ENCODE results near the gene SLC26A11. TPM values are rescaled to one million over a fixed set of nuclear protein-coding genes. Genes with fewer than 3 reads are reported as not detected.

SLC26A11 gene
- total RNA-seq (24.5 TPM), polyA plus RNA-seq (ENCODE audit: insufficient read depth, low read depth, low replicate concordance) (11.3 TPM)
- long read RNA-seq, donor 1, transcript SLC26A11-201 (18 exons, 2,885 nt), result major isoform, 5 of 5 reads
- long read RNA-seq, donor 1, partial matches to known transcripts, result 0 of 5 reads
- long read RNA-seq, donor 1, other reads (novel, unspliced or antisense), result 0 of 5 reads
- long read RNA-seq, donor 2, partial matches to known transcripts, result 0 of 3 reads
- long read RNA-seq, donor 2, other reads (novel, unspliced or antisense), result 0 of 3 reads
- long read RNA-seq, donor 3, transcript SLC26A11-201 (18 exons, 2,885 nt), result major isoform, 5 of 6 reads
- long read RNA-seq, donor 3, partial matches to known transcripts, result 0 of 6 reads
- long read RNA-seq, donor 3, other reads (novel, unspliced or antisense), result 0 of 6 reads
- long read RNA-seq, donor 4, transcript SLC26A11-201 (18 exons, 2,885 nt), result major isoform, 5 of 7 reads
- long read RNA-seq, donor 4, partial matches to known transcripts, result 0 of 7 reads
- long read RNA-seq, donor 4, other reads (novel, unspliced or antisense), result 0 of 7 reads
- long read RNA-seq, donor 5, result 0 reads
- long read RNA-seq, donor 6, partial matches to known transcripts, result 0 of 3 reads
- long read RNA-seq, donor 6, other reads (novel, unspliced or antisense), result 0 of 3 reads
- long read RNA-seq, donor 7, partial matches to known transcripts, result 9 of 24 reads
- long read RNA-seq, donor 7, other reads (novel, unspliced or antisense), result 11 of 24 reads
- long read RNA-seq, donor 8, result 0 reads
- long read RNA-seq, donor 9, transcript SLC26A11-201 (18 exons, 2,885 nt), result major isoform, 5 of 5 reads
- long read RNA-seq, donor 9, partial matches to known transcripts, result 0 of 5 reads
- long read RNA-seq, donor 9, other reads (novel, unspliced or antisense), result 0 of 5 reads
- long read RNA-seq, donor 10, partial matches to known transcripts, result 0 of 1 reads
- long read RNA-seq, donor 10, other reads (novel, unspliced or antisense), result 0 of 1 reads

DNA sequence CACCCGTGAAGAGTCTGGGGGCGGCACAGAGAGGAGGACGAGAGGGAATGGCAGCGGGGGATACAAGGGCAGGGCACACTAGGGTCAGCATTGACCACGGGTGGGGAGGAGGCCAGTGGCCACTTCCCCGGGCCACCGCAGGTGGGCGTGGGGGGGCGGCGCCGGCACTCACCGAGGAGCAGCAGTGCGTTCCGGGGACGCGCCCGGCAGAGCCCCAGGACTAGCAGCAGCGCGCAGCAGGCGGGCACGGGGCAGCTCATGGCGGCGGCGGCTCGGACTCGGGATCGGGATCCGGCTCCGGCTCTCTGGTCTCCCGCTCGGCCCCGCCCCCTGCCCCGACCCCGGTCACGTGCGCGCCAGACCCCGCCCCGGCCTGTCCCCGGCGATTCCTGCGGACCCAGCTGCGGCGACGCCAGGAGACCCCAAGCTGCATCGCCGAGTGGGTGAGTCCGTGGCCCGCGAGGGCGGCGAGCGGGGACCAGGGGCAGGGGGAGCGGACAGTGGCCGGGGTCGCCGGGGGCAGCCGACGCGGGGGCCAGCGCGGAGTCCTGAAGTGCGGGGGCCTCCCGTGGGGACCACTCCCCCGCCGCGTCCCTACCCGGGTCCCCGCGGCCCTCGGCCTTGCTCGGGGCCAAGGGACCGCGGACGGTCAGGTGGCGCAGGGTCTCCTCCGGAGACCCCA is at the start of gene SLC26A11, which contains the start of gene SGSH:
Gene SLC26A11, plus strand, starts transcription at position 374 of the 682 bp plus-strand sequence. CDS start 1,134 bp downstream, outside the sequence.
Gene SGSH, minus strand, starts transcription at position 280 of the 682 bp plus-strand sequence. Its CDS starts 20 bp downstream, at position 260.
- Histone ChIP-seq H3K4me3 (ENCODE audit: low read length in 3 of 3) (peak within 1 kb of the TSS; percentile 50 to 77 (median 70)), H3K9me3 (ENCODE audit: control insufficient read depth in 2 of 3, insufficient read depth in 1 of 3, low read length in 3 of 3) (no peaks in the 10 kb centered on the region), H3K4me1 (ENCODE audit: control insufficient read depth in 2 of 3, insufficient read depth in 2 of 3, low read depth in 1 of 3, low read length in 3 of 3) (peaks cover 0 to 14% (median 3%) of the 10 kb centered on the region in 3 donors), H3K27ac (ENCODE audit: low read depth in 2 of 2, low read length in 2 of 2) (peak within 1 kb of the TSS; percentile 85 to 93), H3K9ac (ENCODE audit: low read length in 3 of 3) (peak within 1 kb of the TSS; percentile 39 to 91 (median 77)), H3K27me3 (ENCODE audit: control insufficient read depth, insufficient read depth, low read length) (no peaks in the 10 kb centered on the region), H3K36me3 (ENCODE audit: control insufficient read depth in 2 of 3, insufficient read depth in 3 of 3, low read length in 3 of 3) (peaks cover 0 to 7% (median 3%) of the 10 kb centered on the region in 3 donors)
- TF ChIP-seq, protein P1, sequence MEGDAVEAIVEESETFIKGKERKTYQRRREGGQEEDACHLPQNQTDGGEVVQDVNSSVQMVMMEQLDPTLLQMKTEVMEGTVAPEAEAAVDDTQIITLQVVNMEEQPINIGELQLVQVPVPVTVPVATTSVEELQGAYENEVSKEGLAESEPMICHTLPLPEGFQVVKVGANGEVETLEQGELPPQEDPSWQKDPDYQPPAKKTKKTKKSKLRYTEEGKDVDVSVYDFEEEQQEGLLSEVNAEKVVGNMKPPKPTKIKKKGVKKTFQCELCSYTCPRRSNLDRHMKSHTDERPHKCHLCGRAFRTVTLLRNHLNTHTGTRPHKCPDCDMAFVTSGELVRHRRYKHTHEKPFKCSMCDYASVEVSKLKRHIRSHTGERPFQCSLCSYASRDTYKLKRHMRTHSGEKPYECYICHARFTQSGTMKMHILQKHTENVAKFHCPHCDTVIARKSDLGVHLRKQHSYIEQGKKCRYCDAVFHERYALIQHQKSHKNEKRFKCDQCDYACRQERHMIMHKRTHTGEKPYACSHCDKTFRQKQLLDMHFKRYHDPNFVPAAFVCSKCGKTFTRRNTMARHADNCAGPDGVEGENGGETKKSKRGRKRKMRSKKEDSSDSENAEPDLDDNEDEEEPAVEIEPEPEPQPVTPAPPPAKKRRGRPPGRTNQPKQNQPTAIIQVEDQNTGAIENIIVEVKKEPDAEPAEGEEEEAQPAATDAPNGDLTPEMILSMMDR (IDR thresholded peaks at IDR 0.05; ENCODE audit: borderline replicate concordance, extremely low read depth, insufficient read depth), result no peak
- FAIRE-seq (no peak), DNase-seq (peak; percentile 84 to 94 (median 89))
- intact Hi-C loops (cut with DNase I), result no loop called here

DNA sequence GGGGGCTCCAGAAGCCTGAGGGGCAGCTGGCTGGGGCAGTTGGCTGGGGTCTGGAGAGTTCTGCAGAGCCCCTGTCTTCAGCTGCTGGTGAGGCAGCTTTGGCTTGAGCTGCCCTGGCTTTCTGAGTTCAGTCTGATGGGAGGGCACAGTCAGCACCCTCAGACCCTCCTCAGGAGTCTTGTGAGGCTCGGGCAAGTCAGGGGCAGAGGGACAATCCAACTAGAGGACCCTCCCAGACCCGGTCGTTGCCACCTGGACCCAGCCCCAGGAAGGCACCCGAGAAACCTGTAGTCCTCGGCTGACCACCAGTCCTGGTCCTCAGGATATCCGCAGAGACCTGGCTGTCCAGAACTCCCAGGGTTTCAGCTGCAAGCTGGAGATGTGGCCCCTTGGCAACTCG is 48.5 kb upstream of the SLC26A11 start:
- no peaks in the 10 kb centered on the region for H3K9me3 ChIP-seq (ENCODE audit: control insufficient read depth in 2 of 3, insufficient read depth in 1 of 3, low read length in 3 of 3)
- H3K4me3 ChIP-seq (ENCODE audit: low read length in 3 of 3), result no peak overlapping the region
- DNase-seq (peak in 1 of 5 donors; percentile 32), FAIRE-seq (no peak)
- no peaks in the 10 kb centered on the region for H3K4me1 ChIP-seq (ENCODE audit: control insufficient read depth in 2 of 3, insufficient read depth in 2 of 3, low read depth in 1 of 3, low read length in 3 of 3)
- H3K9ac ChIP-seq (ENCODE audit: low read length in 3 of 3), result no peak overlapping the region
- H3K36me3 ChIP-seq (ENCODE audit: control insufficient read depth in 2 of 3, insufficient read depth in 3 of 3, low read length in 3 of 3), result no peaks in the 10 kb centered on the region
- intact Hi-C loops (cut with DNase I), result no loop called here
- no peaks in the 10 kb centered on the region for H3K27me3 ChIP-seq (ENCODE audit: control insufficient read depth, insufficient read depth, low read length)
- H3K27ac ChIP-seq (ENCODE audit: low read depth in 2 of 2, low read length in 2 of 2), result no peak overlapping the region
- TF ChIP-seq, protein P1 (IDR thresholded peaks at IDR 0.05; ENCODE audit: borderline replicate concordance, extremely low read depth, insufficient read depth), result no peak

DNA sequence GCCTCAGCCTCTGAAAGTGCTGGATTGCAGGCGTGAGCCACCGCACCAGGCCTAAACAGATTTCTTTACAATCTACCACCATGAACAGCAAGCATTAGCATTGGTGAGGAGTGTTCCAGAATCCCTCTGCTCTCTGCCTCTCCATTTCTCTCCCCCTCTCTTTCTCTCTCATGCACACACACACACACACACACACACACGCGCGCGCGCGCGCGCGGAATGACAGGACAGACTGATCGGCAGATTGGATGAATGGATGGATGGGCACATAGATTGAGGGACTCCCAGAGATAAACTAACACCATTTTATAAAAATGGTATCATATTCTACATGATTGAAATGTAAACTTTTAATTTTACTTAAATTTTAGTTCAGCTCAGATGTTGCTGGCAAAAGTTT is 47.1 kb upstream of the SLC26A11 start:
- Histone ChIP-seq H3K27ac (ENCODE audit: low read depth in 2 of 2, low read length in 2 of 2) (no peak overlapping the region), H3K9ac (ENCODE audit: low read length in 3 of 3) (no peak overlapping the region), H3K27me3 (ENCODE audit: control insufficient read depth, insufficient read depth, low read length) (no peaks in the 10 kb centered on the region), H3K4me1 (ENCODE audit: control insufficient read depth in 2 of 3, insufficient read depth in 2 of 3, low read depth in 1 of 3, low read length in 3 of 3) (no peaks in the 10 kb centered on the region), H3K4me3 (ENCODE audit: low read length in 3 of 3) (no peak overlapping the region), H3K9me3 (ENCODE audit: control insufficient read depth in 2 of 3, insufficient read depth in 1 of 3, low read length in 3 of 3) (no peaks in the 10 kb centered on the region), H3K36me3 (ENCODE audit: control insufficient read depth in 2 of 3, insufficient read depth in 3 of 3, low read length in 3 of 3) (no peaks in the 10 kb centered on the region)
- FAIRE-seq, result no peak
- intact Hi-C loops (cut with DNase I), result no loop called here
- TF ChIP-seq, protein P1 (IDR thresholded peaks at IDR 0.05; ENCODE audit: borderline replicate concordance, extremely low read depth, insufficient read depth), result no peak
- DNase-seq, result peak in 1 of 5 donors; percentile 12

All from kidney (tissue), 22 donors.